Effector memory CD8-positive, alpha-beta T cell (primary cell): ENCODE measurements around the gene PHLDB2.

Experiments
- ATAC-seq: fragments of 150-1000 bp; cut with Tn5 transposase; replicated peaks from 2 replicates; pipeline ENCODE4 v1.10.0; 2021; ENCODE audit warnings: mild to moderate bottlenecking, moderate library complexity
- DNase-seq, 3 experiments: peaks; one replicate each; pipeline ENCODE4 v3.0.0; 2021
- H3K27ac Mint-ChIP-seq, 2 donors: one replicate each; pipeline ENCODE4 v1.8.0; 2022; ENCODE audit warnings: mild to moderate bottlenecking in 2 of 2, mixed read lengths in 2 of 2, moderate library complexity in 2 of 2
- H3K27me3 Mint-ChIP-seq, 2 donors: one replicate each; pipeline ENCODE4 v1.8.0; 2022; ENCODE audit warnings: mixed read lengths in 2 of 2
- H3K36me3 Mint-ChIP-seq: one replicate; pipeline ENCODE4 v1.8.0; 2022; ENCODE audit warnings: mild to moderate bottlenecking, moderate library complexity, mixed read lengths; ENCODE audit not compliant: insufficient read depth
- H3K4me1 Mint-ChIP-seq, 2 donors: one replicate each; pipeline ENCODE4 v1.8.0; 2022; ENCODE audit warnings: low read depth in 2 of 2, mixed read lengths in 2 of 2
- H3K4me3 Mint-ChIP-seq, 2 donors: one replicate each; pipeline ENCODE4 v1.8.0; 2022; ENCODE audit warnings: mild to moderate bottlenecking in 2 of 2, mixed read lengths in 2 of 2, moderate library complexity in 2 of 2
- H3K9me3 Mint-ChIP-seq, 2 donors: one replicate each; pipeline ENCODE4 v1.8.0; 2022; ENCODE audit warnings: mixed read lengths in 2 of 2

The PHLDB2 gene

GRCh38 chr3:111926266-111926676 is 67.2 kb downstream of the PHLDB2 start:
- Mint-ChIP-seq H3K27me3 (no peaks in the 10 kb centered on the region), H3K9me3 (no peaks in the 10 kb centered on the region), H3K4me3 (no peak overlapping the region), H3K36me3 (peaks cover 3% of the 10 kb centered on the region), H3K4me1 (no peaks in the 10 kb centered on the region), H3K27ac (no peak overlapping the region)
- ATAC-seq (no peak), DNase-seq (no peak)

- ATAC-seq (no peak), DNase-seq (no peak)
- Mint-ChIP-seq H3K4me3 (no peak overlapping the region), H3K4me1 (peaks cover 0 to under 1% of the 10 kb centered on the region in 2 donors), H3K9me3 (no peaks in the 10 kb centered on the region), H3K27ac (no peak overlapping the region), H3K27me3 (no peaks in the 10 kb centered on the region), H3K36me3 (peaks cover 3% of the 10 kb centered on the region)
Observed at GRCh38 chr3:111928613-111929012, 69.5 kb downstream of the PHLDB2 start.

- DNase-seq (no peak), ATAC-seq (no peak)
- no peak overlapping the region for H3K4me3 Mint-ChIP-seq
- H3K27me3 Mint-ChIP-seq = no peaks in the 10 kb centered on the region
- no peaks in the 10 kb centered on the region for H3K9me3 Mint-ChIP-seq
- H3K27ac Mint-ChIP-seq = no peak overlapping the region
- peaks cover 0 to 7% of the 10 kb centered on the region in 2 donors for H3K4me1 Mint-ChIP-seq
- peaks cover 3% of the 10 kb centered on the region for H3K36me3 Mint-ChIP-seq
Observed at GRCh38 chr3:111929484-111929883, 70.4 kb downstream of the PHLDB2 start.

- Mint-ChIP-seq H3K27ac (no peak overlapping the region), H3K36me3 (peaks cover 6% of the 10 kb centered on the region), H3K27me3 (no peaks in the 10 kb centered on the region), H3K4me1 (peaks cover 0 to 9% of the 10 kb centered on the region in 2 donors), H3K9me3 (no peaks in the 10 kb centered on the region), H3K4me3 (no peak overlapping the region)
- ATAC-seq (no peak), DNase-seq (no peak)
Observed at GRCh38 chr3:111932946-111933345, 73.9 kb downstream of the PHLDB2 start.

- ATAC-seq (no peak), DNase-seq (no peak)
- H3K36me3 Mint-ChIP-seq = peaks cover 12% of the 10 kb centered on the region
- H3K27ac Mint-ChIP-seq = no peak overlapping the region
- peaks cover 0 to 9% of the 10 kb centered on the region in 2 donors for H3K4me1 Mint-ChIP-seq
- no peak overlapping the region for H3K4me3 Mint-ChIP-seq
- no peaks in the 10 kb centered on the region for H3K9me3 Mint-ChIP-seq
- no peaks in the 10 kb centered on the region for H3K27me3 Mint-ChIP-seq
Observed at GRCh38 chr3:111936191-111936841, 77.3 kb downstream of the PHLDB2 start.

GRCh38 chr3:111936967-111937366 is 77.9 kb downstream of the PHLDB2 start:
- H3K36me3 Mint-ChIP-seq = peaks cover 12% of the 10 kb centered on the region
- ATAC-seq (no peak), DNase-seq (no peak)
- H3K27ac Mint-ChIP-seq = no peak overlapping the region
- no peaks in the 10 kb centered on the region for H3K27me3 Mint-ChIP-seq
- peaks cover 0 to 9% of the 10 kb centered on the region in 2 donors for H3K4me1 Mint-ChIP-seq
- H3K4me3 Mint-ChIP-seq = no peak overlapping the region
- no peaks in the 10 kb centered on the region for H3K9me3 Mint-ChIP-seq

GRCh38 chr3:111937871-111938270 is 78.8 kb downstream of the PHLDB2 start:
- Mint-ChIP-seq H3K27ac (no peak overlapping the region), H3K4me3 (no peak overlapping the region), H3K9me3 (no peaks in the 10 kb centered on the region), H3K27me3 (no peaks in the 10 kb centered on the region), H3K4me1 (peaks cover 0 to 9% of the 10 kb centered on the region in 2 donors), H3K36me3 (peaks cover 15% of the 10 kb centered on the region)
- DNase-seq (no peak), ATAC-seq (no peak)

GRCh38 chr3:111939873-111940272 is 80.8 kb downstream of the PHLDB2 start:
- Mint-ChIP-seq H3K36me3 (peaks cover 19% of the 10 kb centered on the region), H3K9me3 (no peaks in the 10 kb centered on the region), H3K27ac (no peak overlapping the region), H3K27me3 (no peaks in the 10 kb centered on the region), H3K4me1 (no peaks in the 10 kb centered on the region), H3K4me3 (no peak overlapping the region)
- ATAC-seq = no peak
- DNase-seq = no peak

- no peak for ATAC-seq
- Mint-ChIP-seq H3K36me3 (peaks cover 17% of the 10 kb centered on the region), H3K9me3 (no peaks in the 10 kb centered on the region), H3K27me3 (no peaks in the 10 kb centered on the region), H3K27ac (no peak overlapping the region), H3K4me3 (no peak overlapping the region), H3K4me1 (no peaks in the 10 kb centered on the region)
- DNase-seq = no peak
Observed at GRCh38 chr3:111943533-111943932, 84.5 kb downstream of the PHLDB2 start.

- no peak for ATAC-seq
- H3K9me3 Mint-ChIP-seq = no peaks in the 10 kb centered on the region
- no peak for DNase-seq
- H3K4me1 Mint-ChIP-seq = no peaks in the 10 kb centered on the region
- H3K4me3 Mint-ChIP-seq = no peak overlapping the region
- H3K27me3 Mint-ChIP-seq = no peaks in the 10 kb centered on the region
- H3K27ac Mint-ChIP-seq = no peak overlapping the region
- H3K36me3 Mint-ChIP-seq = peaks cover 16% of the 10 kb centered on the region
Observed at GRCh38 chr3:111944372-111944771, 85.3 kb downstream of the PHLDB2 start.

- H3K27ac Mint-ChIP-seq = no peak overlapping the region
- DNase-seq (no peak), ATAC-seq (no peak)
- no peak overlapping the region for H3K4me3 Mint-ChIP-seq
- peaks cover 7% of the 10 kb centered on the region for H3K36me3 Mint-ChIP-seq
- no peaks in the 10 kb centered on the region for H3K4me1 Mint-ChIP-seq
- H3K27me3 Mint-ChIP-seq = no peaks in the 10 kb centered on the region
- H3K9me3 Mint-ChIP-seq = no peaks in the 10 kb centered on the region
Observed at GRCh38 chr3:111947231-111947630, 88.2 kb downstream of the PHLDB2 start.

- Mint-ChIP-seq H3K4me1 (no peaks in the 10 kb centered on the region), H3K36me3 (peaks cover 4% of the 10 kb centered on the region), H3K27me3 (no peaks in the 10 kb centered on the region), H3K27ac (no peak overlapping the region), H3K9me3 (no peaks in the 10 kb centered on the region), H3K4me3 (no peak overlapping the region)
- DNase-seq (no peak), ATAC-seq (no peak)
Observed at GRCh38 chr3:111948786-111949185, 89.7 kb downstream of the PHLDB2 start.

GRCh38 chr3:111949712-111950111 is 90.6 kb downstream of the PHLDB2 start:
- no peak overlapping the region for H3K27ac Mint-ChIP-seq
- H3K4me1 Mint-ChIP-seq = no peaks in the 10 kb centered on the region
- H3K36me3 Mint-ChIP-seq = peaks cover 1% of the 10 kb centered on the region
- no peaks in the 10 kb centered on the region for H3K9me3 Mint-ChIP-seq
- no peak for ATAC-seq
- no peak overlapping the region for H3K4me3 Mint-ChIP-seq
- no peaks in the 10 kb centered on the region for H3K27me3 Mint-ChIP-seq
- no peak for DNase-seq

GRCh38 chr3:111951032-111951431 is 92.0 kb downstream of the PHLDB2 start:
- H3K27ac Mint-ChIP-seq = no peak overlapping the region

GRCh38 chr3:111952086-111952485 is 93.0 kb downstream of the PHLDB2 start:
- Mint-ChIP-seq H3K36me3 (no peaks in the 10 kb centered on the region), H3K4me1 (no peaks in the 10 kb centered on the region), H3K27ac (no peak overlapping the region), H3K9me3 (no peaks in the 10 kb centered on the region), H3K27me3 (no peaks in the 10 kb centered on the region), H3K4me3 (no peak overlapping the region)
- no peak for ATAC-seq
- no peak for DNase-seq

More at GRCh38 chr3:111951032-111951431, 92.0 kb downstream of the PHLDB2 start:
- H3K4me1 Mint-ChIP-seq = no peaks in the 10 kb centered on the region
- no peak for ATAC-seq
- H3K36me3 Mint-ChIP-seq = no peaks in the 10 kb centered on the region
- H3K4me3 Mint-ChIP-seq = no peak overlapping the region
- no peaks in the 10 kb centered on the region for H3K9me3 Mint-ChIP-seq
- no peak for DNase-seq
- H3K27me3 Mint-ChIP-seq = no peaks in the 10 kb centered on the region
